Measurements from ENCODE around the gene SYNGR3. TPM values are rescaled to one million over a fixed set of nuclear protein-coding genes. Genes with fewer than 3 reads are reported as not detected.
A peak's percentile ranks its signal among the peaks of the same experiment; 100 is the strongest.
"Not testable (repeated sequence)": the region's sequence is repeated elsewhere in the genome, so short reads cannot be mapped to it uniquely, and the experiment has no call there.

SYNGR3 gene
- total RNA-seq, 2 experiments from 2014 or later: 5.4 to 7.2 TPM

DNA sequence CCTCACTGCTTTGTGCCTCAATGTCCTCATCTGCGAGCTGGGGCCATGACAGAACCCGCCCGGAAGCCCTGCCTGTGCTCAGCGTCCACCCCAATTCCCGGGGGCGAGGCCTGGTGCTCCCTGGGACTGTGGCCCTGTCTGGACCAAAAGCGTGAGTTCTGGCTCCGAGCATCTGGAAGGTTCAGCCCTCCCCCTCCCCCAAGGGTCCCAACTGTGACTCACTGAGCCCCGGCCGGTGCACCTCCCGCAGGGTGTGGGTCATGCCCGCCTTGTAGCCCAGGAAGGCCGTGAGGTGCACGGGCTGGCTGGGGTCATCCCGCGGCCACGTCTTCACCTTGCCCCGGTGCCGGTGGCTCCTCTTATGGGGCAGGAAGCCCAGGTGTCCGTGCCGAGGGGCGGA is 36.0 kb upstream of the SYNGR3 start:
- Mint-ChIP-seq H3K27ac (no peak overlapping the region), H3K4me1 (ENCODE audit: low read depth) (peaks cover 2% of the 10 kb centered on the region), H3K4me3 (no peak overlapping the region), H3K9me3 (no peaks in the 10 kb centered on the region), H3K36me3 (ENCODE audit: low read depth) (no peaks in the 10 kb centered on the region), H3K27me3 (no peaks in the 10 kb centered on the region)
- DNase-seq: no peak
- ChIA-PET POLR2A (interaction anchor here (0.5 to 3.1 kb wide), 5 partner anchors 8 to 18 kb away, joined by 3 to 13 read pairs (median 4); partner anchors contain the start of gene RPS2), CTCF (interaction anchor here (1.8 kb wide), 1 partner anchor 11 kb away, joined by 4 read pairs; the partner anchor contains the start of gene MSRB1)
- no peak for ATAC-seq
- TF ChIP-seq, protein P1, sequence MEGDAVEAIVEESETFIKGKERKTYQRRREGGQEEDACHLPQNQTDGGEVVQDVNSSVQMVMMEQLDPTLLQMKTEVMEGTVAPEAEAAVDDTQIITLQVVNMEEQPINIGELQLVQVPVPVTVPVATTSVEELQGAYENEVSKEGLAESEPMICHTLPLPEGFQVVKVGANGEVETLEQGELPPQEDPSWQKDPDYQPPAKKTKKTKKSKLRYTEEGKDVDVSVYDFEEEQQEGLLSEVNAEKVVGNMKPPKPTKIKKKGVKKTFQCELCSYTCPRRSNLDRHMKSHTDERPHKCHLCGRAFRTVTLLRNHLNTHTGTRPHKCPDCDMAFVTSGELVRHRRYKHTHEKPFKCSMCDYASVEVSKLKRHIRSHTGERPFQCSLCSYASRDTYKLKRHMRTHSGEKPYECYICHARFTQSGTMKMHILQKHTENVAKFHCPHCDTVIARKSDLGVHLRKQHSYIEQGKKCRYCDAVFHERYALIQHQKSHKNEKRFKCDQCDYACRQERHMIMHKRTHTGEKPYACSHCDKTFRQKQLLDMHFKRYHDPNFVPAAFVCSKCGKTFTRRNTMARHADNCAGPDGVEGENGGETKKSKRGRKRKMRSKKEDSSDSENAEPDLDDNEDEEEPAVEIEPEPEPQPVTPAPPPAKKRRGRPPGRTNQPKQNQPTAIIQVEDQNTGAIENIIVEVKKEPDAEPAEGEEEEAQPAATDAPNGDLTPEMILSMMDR (IDR thresholded peaks at IDR 0.05): no peak
- intact Hi-C loops (cut with micrococcal nuclease): no loop called here

DNA sequence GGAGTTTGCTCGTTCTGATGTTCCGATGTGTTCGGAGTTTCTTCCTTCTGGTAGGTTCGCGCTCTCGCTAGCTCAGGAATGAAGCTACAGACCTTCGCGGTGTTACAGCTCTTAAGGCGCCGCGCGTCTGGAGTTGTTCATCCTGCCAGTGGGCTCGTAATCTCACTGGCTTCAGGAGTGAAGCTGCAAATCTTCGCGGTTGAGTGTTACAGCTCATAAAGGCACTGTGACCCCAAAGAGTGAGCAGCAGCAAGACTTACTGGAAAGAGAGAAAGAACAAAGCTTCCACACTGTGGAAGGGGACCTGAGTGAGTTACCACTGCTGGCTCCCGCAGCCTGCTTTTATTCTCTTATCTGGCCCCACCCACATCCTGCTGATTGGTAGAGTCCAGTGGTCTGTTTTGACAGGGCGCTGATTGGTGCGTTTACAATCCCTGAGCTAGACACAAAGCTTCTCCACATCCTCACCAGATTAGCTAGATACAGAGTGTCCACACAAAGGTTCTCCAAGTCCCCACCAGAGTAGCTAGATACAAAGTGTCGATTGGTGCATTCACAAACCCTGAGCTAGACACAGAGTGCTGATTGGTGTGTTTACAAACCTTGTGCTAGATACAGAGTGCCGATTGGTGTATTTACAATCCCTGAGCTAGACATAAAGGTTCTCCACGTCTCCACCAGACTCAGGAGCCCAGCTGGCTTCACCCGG is 32.2 kb upstream of the SYNGR3 start:
- H3K27me3 Mint-ChIP-seq; intact Hi-C loops (cut with micrococcal nuclease); CTCF ChIA-PET; DNase-seq; H3K27ac Mint-ChIP-seq; ATAC-seq; H3K9me3 Mint-ChIP-seq; H3K4me3 Mint-ChIP-seq: not testable (repeated sequence)
- Mint-ChIP-seq H3K4me1 (ENCODE audit: low read depth) (peaks cover 26% of the 10 kb centered on the region), H3K36me3 (ENCODE audit: low read depth) (peaks cover 26% of the 10 kb centered on the region)
- POLR2A ChIA-PET: interaction anchor here (2.0 kb wide), 1 partner anchor 14 kb away, joined by 4 read pairs; the partner anchor contains the start of gene TBL3

DNA sequence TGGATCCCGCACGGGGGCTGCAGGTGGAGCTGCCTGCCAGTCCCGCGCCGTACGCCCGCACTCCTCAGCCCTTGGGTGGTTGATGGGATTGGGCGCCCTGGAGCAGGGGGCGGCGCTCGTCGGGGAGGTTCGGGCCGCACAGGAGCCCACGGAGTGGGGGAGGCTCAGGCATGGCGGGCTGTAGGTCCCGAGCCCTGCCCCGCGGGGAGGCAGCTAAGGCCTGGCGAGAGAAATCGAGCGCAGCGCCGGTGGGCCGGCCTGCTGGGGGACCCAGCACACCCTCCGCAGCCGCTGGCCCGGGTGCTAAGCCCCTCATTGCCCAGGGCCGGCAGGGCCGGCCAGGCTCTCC is 31.7 kb upstream of the SYNGR3 start:
- H3K4me1 Mint-ChIP-seq (ENCODE audit: low read depth): peaks cover 30% of the 10 kb centered on the region
- POLR2A ChIA-PET: interaction anchor here (2.0 kb wide), 1 partner anchor 14 kb away, joined by 4 read pairs; the partner anchor contains the start of gene TBL3
- DNase-seq; H3K27ac Mint-ChIP-seq; H3K4me3 Mint-ChIP-seq; CTCF ChIA-PET; intact Hi-C loops (cut with micrococcal nuclease); H3K9me3 Mint-ChIP-seq; ATAC-seq; H3K27me3 Mint-ChIP-seq: not testable (repeated sequence)
- peaks cover 31% of the 10 kb centered on the region for H3K36me3 Mint-ChIP-seq (ENCODE audit: low read depth)

DNA sequence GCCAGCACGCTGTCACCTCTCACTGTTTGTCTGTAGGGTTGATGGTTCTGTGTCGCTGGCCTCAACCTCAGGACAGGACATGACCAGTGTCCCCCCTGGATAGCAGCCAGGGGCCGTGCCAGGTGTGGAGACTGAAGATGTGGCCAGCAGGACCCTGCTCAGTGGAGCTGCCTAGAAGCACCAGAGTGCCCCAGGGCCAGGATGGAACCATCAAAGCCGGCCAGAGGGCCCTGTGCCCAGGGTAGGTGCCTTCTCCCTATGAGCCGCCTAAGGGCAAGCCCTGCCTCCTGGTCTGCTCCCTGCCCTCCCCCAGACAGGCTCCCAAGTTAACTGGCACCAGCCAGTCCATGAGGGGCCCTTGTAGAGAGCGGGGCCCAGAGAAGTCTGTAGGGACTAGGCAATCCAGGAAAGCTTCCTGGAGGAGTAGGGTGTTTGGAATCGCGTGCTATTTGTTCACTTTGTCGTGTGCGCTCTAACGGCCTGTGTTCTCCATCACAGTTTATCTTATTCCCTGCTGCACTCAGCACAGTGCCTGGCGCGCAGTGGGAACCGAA is 31.0 kb upstream of the SYNGR3 start:
- DNase-seq (no peak), ATAC-seq (peak; percentile 0)
- no peaks in the 10 kb centered on the region for H3K27me3 Mint-ChIP-seq
- H3K4me1 Mint-ChIP-seq (ENCODE audit: low read depth): peaks cover 33% of the 10 kb centered on the region
- ChIA-PET CTCF (no interaction called here), POLR2A (interaction anchor here (1.2 to 14.3 kb wide), 3 partner anchors 15 to 45 kb away, joined by 3 to 505 read pairs (median 113); partner anchors contain the start of genes GFER, MSRB1, NOXO1 and SYNGR3)
- peak overlapping the region; percentile 96 for H3K27ac Mint-ChIP-seq
- H3K9me3 Mint-ChIP-seq: no peaks in the 10 kb centered on the region
- intact Hi-C loops (cut with micrococcal nuclease): no loop called here
- H3K4me3 Mint-ChIP-seq: peak overlapping the region; percentile 98
- TF ChIP-seq, protein P1 (IDR thresholded peaks at IDR 0.05): no peak
- H3K36me3 Mint-ChIP-seq (ENCODE audit: low read depth): peaks cover 38% of the 10 kb centered on the region

DNA sequence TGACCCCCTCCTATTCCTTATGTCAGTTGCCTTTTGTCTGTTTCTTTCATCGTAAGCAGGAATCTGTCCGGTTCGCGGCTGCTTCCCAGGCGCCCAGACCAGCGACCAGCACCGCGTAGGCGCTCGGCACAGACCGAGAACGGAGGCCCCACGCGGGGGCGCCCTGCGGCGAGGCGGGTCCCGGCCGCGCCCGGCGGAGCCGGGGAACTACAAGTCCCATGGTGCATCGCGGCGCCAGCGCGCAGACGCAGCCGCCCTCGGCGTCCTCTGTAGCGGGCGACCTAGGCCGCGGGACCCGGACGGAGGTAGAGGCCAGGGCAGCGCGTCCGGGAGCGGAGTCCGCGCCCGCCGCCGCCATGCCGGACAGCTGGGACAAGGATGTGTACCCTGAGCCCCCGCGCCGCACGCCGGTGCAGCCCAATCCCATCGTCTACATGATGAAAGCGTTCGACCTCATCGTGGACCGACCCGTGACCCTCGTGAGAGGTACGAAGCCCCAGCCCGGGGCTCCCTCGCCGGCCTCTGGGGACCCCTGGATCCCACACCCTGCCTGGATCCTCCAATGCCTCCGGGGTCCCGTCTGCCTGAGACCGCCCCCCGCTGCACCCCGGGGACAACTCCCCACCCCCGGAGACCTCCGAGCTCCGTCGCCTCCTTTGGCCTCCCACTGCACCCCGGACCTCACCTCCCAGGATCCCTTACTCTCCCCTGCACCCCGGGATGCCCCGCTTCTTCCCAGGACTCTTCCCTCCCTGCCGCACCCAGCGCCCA is 30.3 kb upstream of the SYNGR3 start, which contains the start of gene NDUFB10:
NDUFB10 (plus strand) TSS at position 270 of the 771 bp plus-strand sequence; CDS start at position 357, 87 bp downstream.
- H3K27ac Mint-ChIP-seq: peak within 1 kb of the TSS; percentile 96
- H3K4me3 Mint-ChIP-seq: peak within 1 kb of the TSS; percentile 98
- DNase-seq (peak; percentile 93), ATAC-seq (peak; percentile 76)
- CTCF ChIA-PET: no interaction called here
- no peaks in the 10 kb centered on the region for H3K9me3 Mint-ChIP-seq
- POLR2A ChIA-PET: interaction anchor here (0.6 to 14.3 kb wide), 6 partner anchors 16 to 177 kb away, joined by 3 to 505 read pairs (median 7); partner anchors contain the start of genes GFER, MSRB1, NOXO1 and NUBP2
- H3K4me1 Mint-ChIP-seq (ENCODE audit: low read depth): peaks cover 33% of the 10 kb centered on the region
- TF ChIP-seq, protein P1 (IDR thresholded peaks at IDR 0.05): peak; percentile 50
- intact Hi-C loops (cut with micrococcal nuclease): no loop called here
- peaks cover 43% of the 10 kb centered on the region for H3K36me3 Mint-ChIP-seq (ENCODE audit: low read depth)
- no peaks in the 10 kb centered on the region for H3K27me3 Mint-ChIP-seq

Data from activated CD8-positive, alpha-beta T cell treated with anti-CD3 and anti-CD28 coated beads for 36 hours (primary cell).